HG02970 (cell line): ENCODE data around the gene SGK2.
"Not testable (repeated sequence)": the region's sequence is repeated elsewhere in the genome, so short reads cannot be mapped to it uniquely, and the experiment has no call there.

Source experiments
- ATAC-seq: cut with Tn5 transposase; IDR thresholded peaks from one replicate; pipeline ENCODE4 v1.9.1; 2021; ENCODE audit warnings: mild to moderate bottlenecking, moderate library complexity, moderate number of reproducible peaks; ENCODE audit not compliant: unreplicated experiment, low FRiP score

The SGK2 gene

GRCh38 chr20:43588526-43588925, 29.7 kb downstream of the SGK2 start:
- ATAC-seq: not testable (repeated sequence)

DNA sequence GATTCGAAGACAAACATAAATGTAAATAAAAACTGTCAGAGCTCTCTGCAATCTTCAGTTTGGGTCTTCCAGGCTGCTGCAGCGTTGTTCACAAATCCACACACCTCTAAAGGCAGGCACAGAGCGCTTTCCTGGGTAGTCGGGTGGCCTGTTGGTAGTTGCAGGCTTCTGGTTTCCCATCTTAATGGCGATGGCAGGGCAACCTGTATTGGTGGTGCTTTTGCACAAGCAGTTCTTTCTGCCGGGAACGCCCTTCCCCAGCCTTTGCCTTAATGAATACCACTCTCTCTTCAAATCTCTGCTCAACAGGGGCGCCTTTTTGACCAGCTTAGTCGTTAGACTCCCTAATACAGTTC, 31.2 kb downstream of the SGK2 start:
- no peak for ATAC-seq

DNA sequence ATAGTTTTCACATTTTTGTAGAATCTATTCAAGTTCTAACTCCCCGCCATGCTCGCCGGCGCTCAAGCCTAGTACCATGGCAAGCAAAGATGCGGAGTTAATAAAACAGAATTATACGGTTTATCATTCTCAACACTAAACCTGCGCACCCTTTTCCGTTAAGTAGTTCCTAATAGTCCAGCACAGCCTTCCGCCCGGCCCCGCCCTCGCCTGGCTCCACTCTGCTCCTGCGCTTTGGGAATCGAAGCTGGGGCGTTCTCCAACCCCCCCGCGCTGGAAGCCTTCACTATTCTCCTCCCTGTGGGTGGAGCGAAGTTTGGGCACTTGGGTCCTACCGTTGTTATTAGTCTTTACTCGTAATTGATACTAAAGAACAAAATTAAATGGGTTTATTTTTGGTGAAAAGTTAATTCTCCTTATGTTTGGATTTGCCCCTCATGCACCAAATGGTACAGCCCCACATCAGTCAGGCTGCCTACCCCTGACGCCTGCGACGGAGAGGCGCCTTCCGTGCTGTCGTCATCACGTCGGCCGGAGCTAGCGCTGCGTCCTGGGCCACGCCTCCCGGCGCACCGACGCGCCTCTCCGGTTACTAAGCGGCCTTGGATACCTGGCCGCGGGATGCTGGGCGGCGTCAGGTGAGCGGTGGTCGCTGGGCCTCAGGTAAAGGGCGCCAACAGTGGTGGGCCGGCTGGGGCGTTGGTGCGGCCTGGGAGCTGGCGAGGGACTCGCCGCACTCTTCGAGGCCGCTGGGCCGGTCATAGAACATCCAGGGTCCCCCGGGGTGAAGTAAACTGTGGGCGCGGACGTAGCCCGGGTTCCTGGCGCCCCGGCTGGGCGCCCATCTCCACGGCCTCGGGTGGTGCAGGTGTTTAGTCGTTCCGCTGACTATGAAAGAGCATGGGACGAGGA, 31.8 kb downstream of the SGK2 start, which contains the start of gene IFT52:
Gene IFT52 (plus strand): TSS at position 546 of the 912 bp plus-strand sequence. CDS start 3,762 bp downstream, outside the sequence.
- peak; percentile 96 for ATAC-seq

GRCh38 chr20:43601960-43602359, 43.1 kb downstream of the SGK2 start:
- not testable (repeated sequence) for ATAC-seq

- ATAC-seq: no peak
Observed at GRCh38 chr20:43603124-43603523, 44.3 kb downstream of the SGK2 start.

DNA sequence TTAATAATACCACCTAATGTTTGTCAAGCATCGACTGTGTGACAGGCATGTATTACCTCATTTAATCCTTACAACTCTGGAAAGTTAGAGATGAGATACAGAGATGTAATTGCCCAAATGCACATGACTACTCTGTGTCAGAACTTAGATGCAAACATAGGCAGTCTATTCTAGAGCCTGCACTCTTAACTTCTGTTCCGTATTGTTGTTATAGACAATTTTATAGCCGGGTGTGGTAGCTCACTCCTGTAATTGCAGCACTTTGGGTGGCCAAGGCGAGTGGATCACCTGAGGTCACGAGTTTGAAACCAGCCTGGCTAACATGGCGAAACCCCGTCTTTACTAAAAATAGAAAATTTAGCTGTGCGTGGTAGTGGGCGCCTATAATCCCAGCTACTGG, 46.9 kb downstream of the SGK2 start:
- no peak for ATAC-seq

DNA sequence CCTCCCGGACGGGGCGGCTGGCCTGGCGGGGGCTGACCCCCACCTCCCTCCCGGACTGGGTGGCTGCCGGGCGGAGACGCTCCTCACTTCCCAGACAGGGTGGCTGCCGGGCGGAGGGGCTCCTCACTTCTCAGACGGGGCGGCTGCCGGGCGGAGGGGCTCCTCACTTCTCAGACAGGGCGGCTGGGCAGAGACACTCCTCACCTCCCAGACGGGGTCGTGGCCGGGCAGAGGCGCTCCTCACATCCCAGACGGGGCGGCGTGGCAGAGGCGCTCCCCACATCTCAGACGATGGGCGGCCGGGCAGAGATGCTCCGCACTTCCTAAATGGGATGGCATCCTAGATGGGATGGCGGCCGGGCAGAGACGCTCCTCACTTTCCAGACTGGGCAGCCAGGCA, 48.5 kb downstream of the SGK2 start:
- ATAC-seq: not testable (repeated sequence)

- no peak for ATAC-seq
Observed at GRCh38 chr20:43631598-43631997, 72.8 kb downstream of the SGK2 start.
